CD4-positive, alpha-beta T cell treated with Interleukin-12 subunit alpha and Interleukin-12 subunit beta, for 1 hour (primary cell): ENCODE results near the gene VIPAS39.
A peak's percentile ranks its signal among the peaks of the same experiment; 100 is the strongest.

ENCODE experiments used
- DNase-seq: peaks from one replicate; pipeline ENCODE4 v3.0.0-alpha.2; 2020

Gene VIPAS39

GRCh38 chr14:77400216-77400615 is 57.2 kb downstream of the VIPAS39 start:
- DNase-seq = no peak

- DNase-seq = no peak
Measured at GRCh38 chr14:77390188-77390587, 67.2 kb downstream of the VIPAS39 start.

DNA sequence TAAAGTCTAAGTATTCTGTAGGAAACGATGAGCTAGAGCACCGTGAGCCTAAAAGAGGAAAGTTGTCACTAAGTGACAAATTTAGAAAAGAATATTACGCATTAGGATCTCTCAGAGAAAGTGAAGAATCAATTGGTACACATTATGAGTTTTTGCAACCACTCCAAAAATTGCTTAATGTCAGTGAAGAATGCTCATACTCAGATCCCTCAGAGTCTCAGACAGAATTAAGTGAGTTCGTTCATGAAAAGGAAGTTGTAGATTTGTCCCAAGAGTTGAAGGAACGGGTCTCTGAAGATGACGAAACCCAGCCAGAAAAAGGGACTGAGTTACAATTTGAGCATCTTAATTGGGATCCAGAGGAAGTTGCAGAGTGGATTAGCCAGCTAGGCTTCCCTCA is 78.7 kb downstream of the VIPAS39 start:
- DNase-seq = no peak

DNA sequence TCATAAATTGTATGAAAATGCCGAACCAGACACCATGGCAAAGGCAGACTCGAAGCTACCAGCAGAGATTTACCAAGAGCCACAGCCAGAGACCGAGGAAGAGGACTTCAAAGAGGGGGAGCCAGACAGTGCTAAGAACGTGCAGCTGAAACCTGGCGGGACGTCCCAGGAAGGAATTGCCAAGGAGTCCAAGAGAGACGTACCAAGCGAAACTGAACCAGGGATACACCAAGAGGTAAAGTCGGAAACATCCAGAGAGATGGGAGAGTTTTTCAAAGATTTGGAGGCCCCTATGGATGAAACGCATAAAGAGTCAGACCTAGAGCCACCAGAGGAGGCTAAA is 79.9 kb downstream of the VIPAS39 start:
- no peak for DNase-seq

DNA sequence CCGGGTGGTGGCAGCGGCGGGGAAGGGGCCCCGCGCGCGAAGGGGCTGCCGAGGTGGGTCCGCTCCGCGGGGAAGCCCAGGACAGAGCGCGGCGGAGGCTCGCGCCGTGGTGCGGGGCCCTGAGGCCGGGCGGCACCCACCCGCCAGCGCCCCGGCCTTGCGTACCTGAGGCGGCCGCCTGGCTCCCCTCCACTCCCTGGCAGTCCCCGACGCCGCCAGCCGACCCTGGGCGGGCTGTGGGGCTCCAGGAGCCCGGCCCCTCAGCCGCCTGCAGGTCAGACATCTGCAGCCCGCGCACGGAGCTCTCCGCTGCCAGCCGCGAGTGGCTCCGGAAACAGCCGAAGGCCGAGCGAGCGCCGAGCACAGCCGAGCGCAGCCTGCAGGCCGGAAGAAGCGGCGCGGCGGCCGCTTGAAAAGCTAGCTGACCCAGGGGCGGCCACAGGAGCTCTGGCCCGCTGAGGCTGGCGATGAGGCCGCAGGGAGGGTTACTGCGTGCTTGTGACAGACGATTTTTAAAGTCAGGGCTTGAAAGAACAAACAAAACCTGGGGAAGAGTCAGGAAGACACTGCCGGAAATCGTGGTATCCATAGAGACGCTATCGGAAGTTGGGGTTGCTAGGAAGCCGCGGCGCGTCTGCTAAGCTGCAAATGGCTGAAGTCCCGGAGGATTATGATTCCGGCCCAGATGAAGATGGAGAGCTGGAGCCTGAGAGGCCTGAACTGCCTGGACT is 80.5 kb downstream of the VIPAS39 start, which contains the start of the genes SAMD15 and TMED8:
Gene SAMD15 (plus strand): TSS at position 609 of the 731 bp plus-strand sequence. CDS start 40 bp downstream, at position 649.
Gene TMED8 (minus strand): TSS at position 324 of the 731 bp plus-strand sequence. CDS start 41 bp downstream, at position 283.
- peak; percentile 85 for DNase-seq
